Adrenal gland (tissue), 5 donors: Measurements from ENCODE around the gene RFX8.

Experiments used
- CTCF ChIP-seq, 6 experiments: fragments of 450-650 bp in 4 of 6; fragments of 200-600 bp in 2 of 6; sonication (generic) in 1 of 6; IDR thresholded peaks; 1 replicate in 5 of 6; 2 replicates in 1 of 6; pipeline versions ENCODE4 v1.5.1 to v1.8.0; 2016 to 2021; ENCODE audit warnings: antibody characterized with exemption in 6 of 6, mild to moderate bottlenecking in 2 of 6, moderate library complexity in 1 of 6
- POLR2A ChIP-seq, 2 donors: fragments of 450-650 bp; IDR thresholded peaks; one replicate each; pipeline ENCODE4 v1.6.1; 2017; ENCODE audit warnings: antibody characterized with exemption in 2 of 2, mild to moderate bottlenecking in 2 of 2, moderate library complexity in 1 of 2
- donor health status: DM: no; HTN: no; CAD: no.

- no peak for TF ChIP-seq CTCF (IDR thresholded peaks at IDR 0.05)
- no peak for TF ChIP-seq POLR2A (IDR thresholded peaks at IDR 0.05)
These were observed 120.2 kb downstream of the RFX8 start for GRCh38 chr2:101354420-101355311.
